ENCODE measurements around the gene ESCO1. TPM values are rescaled to one million over a fixed set of nuclear protein-coding genes. Genes with fewer than 3 reads are reported as not detected.

The ESCO1 gene, protein sequence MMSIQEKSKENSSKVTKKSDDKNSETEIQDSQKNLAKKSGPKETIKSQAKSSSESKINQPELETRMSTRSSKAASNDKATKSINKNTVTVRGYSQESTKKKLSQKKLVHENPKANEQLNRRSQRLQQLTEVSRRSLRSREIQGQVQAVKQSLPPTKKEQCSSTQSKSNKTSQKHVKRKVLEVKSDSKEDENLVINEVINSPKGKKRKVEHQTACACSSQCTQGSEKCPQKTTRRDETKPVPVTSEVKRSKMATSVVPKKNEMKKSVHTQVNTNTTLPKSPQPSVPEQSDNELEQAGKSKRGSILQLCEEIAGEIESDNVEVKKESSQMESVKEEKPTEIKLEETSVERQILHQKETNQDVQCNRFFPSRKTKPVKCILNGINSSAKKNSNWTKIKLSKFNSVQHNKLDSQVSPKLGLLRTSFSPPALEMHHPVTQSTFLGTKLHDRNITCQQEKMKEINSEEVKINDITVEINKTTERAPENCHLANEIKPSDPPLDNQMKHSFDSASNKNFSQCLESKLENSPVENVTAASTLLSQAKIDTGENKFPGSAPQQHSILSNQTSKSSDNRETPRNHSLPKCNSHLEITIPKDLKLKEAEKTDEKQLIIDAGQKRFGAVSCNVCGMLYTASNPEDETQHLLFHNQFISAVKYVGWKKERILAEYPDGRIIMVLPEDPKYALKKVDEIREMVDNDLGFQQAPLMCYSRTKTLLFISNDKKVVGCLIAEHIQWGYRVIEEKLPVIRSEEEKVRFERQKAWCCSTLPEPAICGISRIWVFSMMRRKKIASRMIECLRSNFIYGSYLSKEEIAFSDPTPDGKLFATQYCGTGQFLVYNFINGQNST
- total RNA-seq: 10.0 and 10.7 TPM in 2 replicates

DNA sequence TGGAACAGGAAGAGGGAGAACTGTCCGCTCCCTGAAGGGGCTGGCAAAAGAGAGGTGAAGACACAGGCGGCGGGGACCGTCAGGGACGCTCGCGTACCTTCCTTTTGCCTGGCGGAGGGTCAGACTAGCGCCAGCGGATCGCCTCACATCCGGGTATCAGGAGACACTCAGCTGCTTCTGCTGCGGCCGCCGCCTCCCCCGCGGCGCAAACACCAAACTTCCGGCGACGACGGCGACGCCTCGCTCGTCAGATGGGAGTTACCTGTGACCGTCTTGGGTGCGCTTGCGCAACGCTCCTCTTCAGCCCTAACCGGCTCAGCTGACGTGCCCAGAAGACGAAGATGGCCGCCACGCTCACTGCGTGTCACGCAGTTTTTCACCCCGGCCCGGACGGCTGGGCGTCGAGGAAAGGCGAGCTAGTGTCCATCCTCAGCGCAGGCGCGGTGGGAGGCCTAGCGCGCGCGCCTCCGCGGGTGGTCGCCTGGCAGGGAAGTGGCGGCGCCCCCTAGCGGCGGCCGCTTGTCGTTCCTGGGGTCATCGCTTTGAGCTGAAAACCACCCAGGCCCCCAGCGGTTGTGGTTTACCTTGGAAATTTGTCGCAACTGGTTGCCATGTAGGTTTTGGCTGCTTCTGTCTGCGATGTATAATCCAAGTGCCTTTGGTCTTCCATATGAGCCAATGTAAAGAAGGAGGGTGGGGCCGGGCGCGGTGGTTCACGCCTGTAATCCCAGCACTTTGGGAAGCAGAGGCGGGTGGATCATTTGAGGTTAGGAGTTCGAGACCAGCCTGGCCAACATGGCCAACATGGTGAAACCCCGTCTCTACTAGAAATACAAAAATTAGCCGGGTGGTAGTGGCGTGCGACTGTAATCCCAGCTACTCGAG lies at the start of gene ESCO1:
TSS of gene ESCO1 (minus strand) at position 179 of the 885 bp plus-strand sequence. CDS start 25,861 bp downstream, outside the sequence.

DNA sequence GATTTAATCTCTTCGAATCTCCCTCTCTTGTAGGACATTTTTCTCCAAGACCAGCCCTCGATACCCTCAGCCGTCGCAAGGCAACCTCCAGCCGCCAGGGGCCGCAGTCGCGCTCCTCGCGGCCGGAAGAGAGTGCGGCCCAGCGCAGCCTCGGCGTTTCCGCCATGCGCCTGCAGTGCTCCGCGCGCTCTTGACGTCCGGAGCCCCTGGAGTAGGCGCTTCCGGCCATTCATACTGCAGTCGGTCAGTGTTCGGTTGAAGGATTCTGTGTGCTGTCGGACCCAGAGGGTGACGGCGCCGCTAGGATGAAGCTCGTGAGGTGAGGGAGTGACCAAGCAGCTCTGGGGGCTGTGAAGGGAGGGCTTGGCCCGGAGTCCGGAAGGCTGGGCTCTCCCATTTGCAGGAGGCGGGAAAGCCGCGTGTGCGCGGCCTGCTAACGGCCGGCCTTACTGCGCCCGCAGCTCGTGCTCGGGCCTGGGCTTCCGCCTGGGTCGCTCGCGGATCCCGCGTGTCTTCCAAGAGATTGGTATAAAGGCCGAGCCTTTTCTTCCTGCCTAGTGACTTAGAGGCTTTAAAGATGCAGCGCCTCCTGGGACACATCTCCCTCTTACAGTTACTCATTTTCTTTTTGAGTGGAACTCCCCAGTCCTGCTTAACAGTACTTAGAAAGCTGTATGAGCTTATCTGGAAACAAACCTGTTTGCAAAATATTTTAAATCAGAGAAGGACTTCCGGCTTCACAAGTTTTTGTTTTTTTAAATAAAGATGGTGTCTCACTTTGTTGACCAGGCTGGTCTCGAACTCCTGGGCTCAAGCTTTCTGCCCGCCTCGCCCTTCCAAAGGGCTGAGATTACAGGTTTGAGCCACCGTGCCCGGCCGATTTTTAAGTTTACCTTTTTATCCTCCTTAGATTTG lies 11.9 kb upstream of the ESCO1 start, which contains the start of gene SNRPD1:
TSS of gene SNRPD1 (plus strand) at position 190 of the 915 bp plus-strand sequence. CDS start at position 306, 116 bp downstream.

Other genes starting within 250 kb of the ESCO1 start
- 10.8 TPM in 2 replicates for gene SNRPD1, start 11.6 kb upstream of the ESCO1 start, total RNA-seq
- 1.5 and 3.3 TPM in 2 replicates for gene ABHD3, start 104.1 kb upstream of the ESCO1 start, total RNA-seq
- 16.4 and 18.5 TPM in 2 replicates for gene MIB1, start 140.1 kb upstream of the ESCO1 start, total RNA-seq

All from cardiac ventricle fibroblast (primary cell).